Ovary (tissue), 3 donors: ENCODE data around the gene IGSF5.

ENCODE experiments used
- CTCF ChIP-seq, 3 donors: fragments of 450-650 bp in 2 of 3; fragments of 200-600 bp in 1 of 3; IDR thresholded peaks; one replicate each; pipeline versions ENCODE4 v1.5.1 to v1.8.0; 2016 to 2022; ENCODE audit warnings: antibody characterized with exemption in 3 of 3, mild to moderate bottlenecking in 1 of 3
- EP300 ChIP-seq: sonication (generic); formaldehyde crosslinking; IDR thresholded peaks from one replicate; pipeline ENCODE4 v1.6.1; 2017; ENCODE audit warnings: antibody characterized with exemption
- POLR2A ChIP-seq: fragments of 450-650 bp; IDR thresholded peaks from one replicate; pipeline ENCODE4 v1.6.1; 2017; ENCODE audit warnings: antibody characterized with exemption, mild to moderate bottlenecking, moderate library complexity
- donor health status: DM: no; HTN: no; CAD: no.

- TF ChIP-seq CTCF (IDR thresholded peaks at IDR 0.05) (no peak), POLR2A (no peak), EP300 (no peak)
These were observed 9.8 kb downstream of the IGSF5 start for GRCh38 chr21:39754811-39755210.
